ENCODE data around the gene CLBA1.
"Not testable (repeated sequence)": the region's sequence is repeated elsewhere in the genome, so short reads cannot be mapped to it uniquely, and the experiment has no call there.

GRCh38 chr14:105032451-105032901 lies 46.9 kb downstream of the CLBA1 start:
- TF ChIP-seq EZH2 (IDR thresholded peaks at IDR 0.05; ENCODE audit: borderline replicate concordance, low read depth, low read length, poor library complexity, severe bottlenecking); CTCF (conservative IDR thresholded peaks at IDR 0.05; ENCODE audit: low read depth, low read length): not testable (repeated sequence)

Measured in A673 (cell line).